Fibroblast of peridontal ligament (primary cell): Measurements from ENCODE around the gene RARRES2.

ENCODE experiments used
- DNase-seq: peaks from one replicate; pipeline ENCODE4 v3.0.0-alpha.2; 2010; ENCODE audit errors: extremely low read depth

Gene RARRES2

GRCh38 chr7:150361807-150362621, 20.6 kb upstream of the RARRES2 start:
- no peak for DNase-seq

DNA sequence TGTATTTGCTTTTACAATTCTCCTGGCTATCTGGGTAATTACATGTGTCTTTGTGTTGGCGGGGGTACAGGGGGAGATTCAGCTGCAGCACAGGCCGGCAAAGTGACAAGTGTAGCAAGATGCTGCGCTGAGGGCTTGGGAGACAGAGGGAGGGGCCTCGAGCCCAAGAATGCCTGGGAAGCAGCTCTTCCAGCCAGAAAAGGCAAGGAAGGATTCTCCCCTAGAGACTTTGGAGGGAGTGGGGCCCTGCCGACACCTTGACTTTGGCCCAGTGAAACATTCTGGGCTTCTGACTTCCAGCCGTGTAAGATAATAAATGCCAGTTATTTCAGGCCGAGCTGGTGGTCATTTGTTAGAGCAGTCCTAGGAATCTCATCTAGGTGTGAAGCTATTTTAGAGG, 20.0 kb upstream of the RARRES2 start:
- DNase-seq, result no peak

DNA sequence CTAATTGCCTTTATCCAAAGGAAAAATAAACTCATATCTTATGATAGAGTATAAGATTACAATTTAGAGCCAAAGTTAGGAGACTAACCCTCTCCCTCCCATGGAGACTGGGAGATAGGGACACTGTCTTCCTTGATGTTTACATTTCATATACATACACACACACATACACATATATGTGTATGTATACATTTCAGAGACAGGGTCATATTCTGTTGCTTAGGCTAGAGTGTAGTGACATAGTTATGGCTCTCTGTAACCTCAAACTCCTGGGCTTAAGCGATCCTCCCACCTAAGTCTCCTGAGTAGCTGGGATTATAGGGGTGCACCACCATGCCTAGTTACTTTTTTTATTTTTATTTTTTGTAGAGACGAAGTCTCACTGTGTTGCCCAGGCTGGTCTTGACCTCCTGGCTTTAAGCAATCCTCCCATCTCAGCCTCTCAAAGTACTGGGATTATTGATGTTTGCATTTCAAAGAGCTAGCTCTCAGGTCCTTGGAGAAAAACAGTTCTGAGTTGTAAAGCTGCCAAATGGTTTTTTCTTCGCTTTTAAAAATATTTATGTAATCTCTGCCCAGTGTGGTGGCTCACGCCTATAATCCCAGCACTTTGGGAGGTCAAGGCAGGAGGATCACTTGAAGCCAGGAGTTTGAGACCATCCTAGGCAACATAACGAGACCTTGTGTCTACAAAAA, 19.1 kb upstream of the RARRES2 start:
- no peak for DNase-seq

DNA sequence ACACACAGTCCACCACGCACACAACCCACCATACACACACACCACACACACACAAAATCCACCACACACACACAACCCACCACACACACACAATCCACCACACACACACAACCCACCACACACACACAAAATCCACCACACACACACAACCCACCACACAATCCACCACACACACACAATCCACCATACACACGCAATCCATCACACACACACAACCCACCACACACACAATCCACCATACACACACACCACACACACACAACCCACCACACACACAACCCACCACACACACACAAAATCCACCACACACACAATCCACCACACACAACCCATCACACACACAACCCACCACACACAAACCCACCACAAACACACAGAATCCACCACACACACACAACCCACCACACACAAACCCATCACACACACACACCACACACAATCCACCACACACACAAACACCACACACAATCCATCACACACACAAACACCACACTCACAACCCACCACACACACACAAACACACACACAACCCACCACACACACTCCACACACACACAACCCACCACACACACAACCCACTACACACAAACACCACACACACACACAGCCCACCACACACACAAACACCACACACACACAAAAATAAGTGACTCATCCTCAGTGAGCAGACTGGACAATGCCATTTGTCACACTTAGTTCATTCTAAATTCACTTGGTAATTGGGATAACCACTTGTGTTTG, 18.4 kb upstream of the RARRES2 start:
- DNase-seq, result no peak

GRCh38 chr7:150358988-150359621, 17.7 kb upstream of the RARRES2 start:
- no peak for DNase-seq

DNA sequence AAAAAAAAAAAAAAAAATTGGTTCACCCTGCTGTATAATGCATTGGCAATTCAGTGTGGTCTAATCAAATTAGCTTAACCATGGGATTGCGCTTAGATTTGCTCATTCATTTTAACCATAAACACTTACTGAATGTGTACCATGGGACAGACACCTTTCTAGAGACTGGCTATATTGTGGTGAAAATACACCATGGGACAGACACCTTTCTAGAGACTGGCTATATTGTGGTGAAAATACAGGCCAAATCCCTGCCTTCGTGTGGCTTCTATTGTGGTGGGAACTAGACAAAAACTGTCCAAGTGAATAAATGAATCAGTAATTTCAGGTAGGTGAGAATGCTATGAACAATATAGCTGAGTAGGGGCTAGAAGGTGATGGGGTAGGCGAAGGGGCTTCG, 17.0 kb upstream of the RARRES2 start:
- no peak for DNase-seq

- no peak for DNase-seq
These were observed 16.5 kb upstream of the RARRES2 start for GRCh38 chr7:150357771-150358427.

DNA sequence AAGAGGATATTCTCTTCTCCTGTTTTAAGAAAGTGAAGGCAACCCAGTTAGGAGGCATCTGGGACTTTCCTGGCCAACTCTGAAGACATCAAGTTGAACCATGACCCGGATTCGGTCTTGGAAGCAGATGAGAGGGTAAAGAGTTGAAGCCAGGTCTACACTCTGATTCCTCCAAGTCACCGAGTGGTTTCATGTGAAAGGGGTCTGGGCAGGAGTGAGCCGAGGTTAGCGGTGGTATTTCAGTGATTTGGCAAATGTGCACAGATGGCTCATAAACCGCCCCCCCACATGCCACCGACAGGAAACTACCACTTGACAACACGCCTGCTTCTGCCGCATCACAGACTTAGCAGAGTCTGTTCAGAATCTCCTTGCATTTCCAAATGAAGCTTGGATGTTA, 15.8 kb upstream of the RARRES2 start:
- DNase-seq, result no peak

DNA sequence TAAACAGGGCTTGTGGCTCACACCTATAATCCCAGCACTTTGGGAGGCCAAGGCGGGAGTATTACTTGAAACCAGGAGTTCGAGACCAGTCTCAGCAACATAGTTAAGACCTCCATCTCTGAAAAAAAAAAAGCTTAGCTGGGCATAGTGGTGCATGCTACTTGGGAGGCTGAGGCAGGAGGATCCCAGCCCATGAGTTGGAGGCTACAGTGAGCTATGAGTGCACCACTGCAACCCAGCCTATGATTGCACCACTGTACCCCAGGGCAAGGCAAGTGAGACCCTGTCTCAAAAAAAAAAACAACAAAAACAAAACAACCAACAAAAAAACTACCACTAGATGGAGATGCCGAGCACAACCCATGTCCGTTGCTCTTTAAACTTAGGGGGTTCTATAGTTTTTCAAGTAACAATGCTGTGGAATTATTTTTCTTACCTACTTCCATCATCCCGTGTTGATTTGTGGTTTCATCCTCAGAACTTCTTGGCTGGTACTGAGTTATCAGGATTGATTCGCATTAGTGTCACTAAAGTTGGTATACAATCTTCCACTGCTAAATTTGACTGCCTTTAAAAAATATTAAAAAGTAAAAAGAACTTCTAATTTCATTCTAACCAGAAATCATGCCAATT, 15.0 kb upstream of the RARRES2 start:
- peak; percentile 60 for DNase-seq

DNA sequence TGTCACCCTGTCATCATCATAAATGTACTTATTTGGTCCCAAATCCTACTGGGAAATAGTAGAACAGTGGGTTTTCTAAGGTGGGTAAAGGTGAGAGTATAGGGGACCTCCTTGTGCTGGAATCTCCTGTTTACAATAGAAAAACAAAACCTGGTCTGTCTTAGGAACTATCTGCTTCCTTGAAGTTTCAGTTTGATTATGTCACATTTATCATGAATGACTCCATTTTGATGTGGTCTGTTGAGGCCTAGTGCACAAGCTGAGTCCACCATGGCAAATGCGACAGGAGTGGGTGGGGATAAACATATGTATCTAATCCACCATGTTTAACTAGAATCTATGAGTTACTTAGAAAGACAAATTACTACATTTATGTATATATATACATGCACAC, 14.2 kb upstream of the RARRES2 start:
- DNase-seq, result no peak

DNA sequence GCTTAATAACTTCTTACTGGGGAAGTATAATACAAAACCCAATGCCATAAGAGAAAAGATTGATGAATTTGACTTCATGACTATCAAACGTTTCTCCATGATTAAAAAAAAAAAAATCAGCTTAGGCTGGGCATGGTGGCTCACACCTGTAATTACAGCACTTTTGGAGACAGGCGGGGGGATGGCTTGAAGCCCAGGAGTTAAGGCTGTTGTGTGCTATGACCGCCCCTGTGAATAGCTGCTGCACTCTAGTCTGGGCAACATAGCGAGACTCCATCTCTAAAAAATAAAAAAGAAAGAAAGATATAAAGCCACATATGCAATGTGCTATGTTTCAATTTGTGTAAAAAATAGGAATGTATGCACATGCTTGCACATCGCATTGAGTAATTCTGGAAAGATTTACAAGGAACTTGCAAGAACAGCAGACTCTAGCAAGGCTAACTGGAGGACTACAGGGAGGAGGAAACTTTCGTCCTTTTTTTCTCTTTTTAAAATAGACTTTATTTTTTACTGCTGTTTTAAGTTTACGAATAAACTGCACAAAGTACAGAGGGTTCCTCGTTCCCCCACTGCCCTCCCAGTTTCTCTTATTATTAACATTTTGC, 10.3 kb upstream of the RARRES2 start:
- DNase-seq, result no peak

DNA sequence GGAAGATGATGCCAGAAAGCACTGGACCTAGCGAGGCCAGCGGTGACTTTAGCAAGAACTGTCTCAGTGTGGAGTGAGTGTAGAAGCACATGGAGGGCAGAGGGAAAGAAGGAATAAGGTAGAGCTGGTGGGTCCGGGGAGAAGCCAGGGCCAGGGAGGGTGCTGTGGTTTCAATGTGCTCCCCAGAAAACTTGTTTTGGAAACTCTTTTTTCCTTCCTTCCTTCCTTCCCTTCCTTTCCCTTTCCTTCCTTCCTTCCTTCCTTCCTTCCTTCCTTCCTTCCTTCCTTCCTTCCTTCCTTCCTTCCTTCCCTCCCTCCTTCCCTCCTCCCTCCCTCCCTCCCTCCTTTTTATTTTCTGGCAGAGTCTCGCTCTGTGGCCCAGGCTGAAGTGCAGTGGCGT, 5.5 kb upstream of the RARRES2 start:
- DNase-seq, result no peak

GRCh38 chr7:150345012-150345411, 3.6 kb upstream of the RARRES2 start:
- no peak for DNase-seq

GRCh38 chr7:150344299-150344698, 2.9 kb upstream of the RARRES2 start:
- no peak for DNase-seq

- DNase-seq, result no peak
These were observed 1.8 kb upstream of the RARRES2 start for GRCh38 chr7:150343225-150343624.

GRCh38 chr7:150342121-150342408, 636 bp upstream of the RARRES2 start:
- DNase-seq, result no peak

DNA sequence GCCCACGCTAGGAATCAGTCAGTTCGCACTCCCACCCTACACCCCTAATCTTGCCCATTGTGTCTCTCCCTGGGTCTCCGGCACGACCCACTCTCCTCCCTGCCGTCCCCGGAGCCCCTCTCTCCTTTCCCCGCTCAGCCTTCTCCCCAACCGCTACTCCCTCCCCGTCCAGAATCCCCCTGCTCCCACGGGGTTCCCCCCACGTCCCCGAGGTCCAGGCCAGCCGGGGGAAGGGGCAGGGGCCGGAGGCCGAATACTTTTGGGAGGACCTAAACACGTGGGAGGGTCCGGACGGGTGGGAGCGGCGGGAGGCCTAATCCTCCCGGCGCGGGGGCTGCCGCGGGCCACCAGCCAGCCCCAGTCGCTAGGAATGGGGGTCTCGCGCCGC, 560 bp downstream of the RARRES2 start:
- no peak for DNase-seq

DNA sequence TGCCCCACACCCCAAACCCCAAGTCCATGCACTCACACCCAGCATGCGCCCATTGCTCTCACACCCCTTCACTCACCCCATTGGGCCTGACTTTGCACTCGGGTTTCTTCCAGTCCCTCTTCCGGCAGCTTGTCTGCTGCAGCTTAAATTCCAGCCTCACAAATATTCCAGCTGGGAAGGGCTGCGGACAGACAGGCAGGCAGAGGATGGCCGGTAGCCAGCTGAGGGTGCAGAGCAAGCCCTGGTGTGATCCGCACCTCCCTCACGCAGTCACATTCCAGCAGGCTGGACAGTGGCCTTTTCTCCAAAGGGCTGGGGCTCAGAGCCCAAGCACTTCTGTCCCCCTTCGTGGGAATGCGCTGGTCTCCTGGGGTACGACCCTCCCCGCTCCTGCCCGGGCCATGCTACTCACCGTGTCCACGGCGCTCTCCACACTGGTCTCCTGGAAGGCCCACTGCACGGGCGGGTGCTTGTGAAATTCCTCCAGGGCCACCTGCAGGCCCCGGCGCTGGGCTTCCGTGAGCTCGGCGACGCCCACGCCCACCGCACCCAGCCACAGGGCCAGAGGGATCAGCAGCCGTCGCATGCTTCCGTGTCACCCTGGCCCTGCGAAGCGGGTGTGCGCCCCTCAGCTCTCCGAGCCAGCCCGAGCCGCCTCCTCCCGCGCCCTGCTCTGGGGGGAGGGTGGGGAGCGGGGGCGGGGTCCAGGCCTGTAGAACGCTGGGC, 1.2 kb downstream of the RARRES2 start:
- DNase-seq, result peak; percentile 35

DNA sequence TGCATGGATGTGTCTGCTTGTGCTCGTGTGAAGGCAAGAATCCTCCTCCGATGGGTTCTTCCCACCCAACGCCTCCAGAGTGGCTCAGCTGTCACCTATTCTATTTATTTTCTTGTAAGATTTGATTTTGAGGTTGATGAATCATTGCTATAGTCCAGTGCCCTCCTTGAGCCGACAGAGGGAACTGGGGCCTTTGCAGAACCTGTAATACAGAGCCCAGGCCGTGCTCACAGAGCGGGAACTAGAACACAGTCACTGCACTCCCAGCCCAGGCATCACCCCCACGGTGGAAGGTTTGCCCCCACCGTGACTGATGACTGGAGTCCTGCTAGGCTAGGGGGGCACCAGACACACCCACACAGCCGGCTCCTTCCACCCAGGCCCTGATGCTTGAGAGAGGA, 2.0 kb downstream of the RARRES2 start:
- DNase-seq, result no peak

DNA sequence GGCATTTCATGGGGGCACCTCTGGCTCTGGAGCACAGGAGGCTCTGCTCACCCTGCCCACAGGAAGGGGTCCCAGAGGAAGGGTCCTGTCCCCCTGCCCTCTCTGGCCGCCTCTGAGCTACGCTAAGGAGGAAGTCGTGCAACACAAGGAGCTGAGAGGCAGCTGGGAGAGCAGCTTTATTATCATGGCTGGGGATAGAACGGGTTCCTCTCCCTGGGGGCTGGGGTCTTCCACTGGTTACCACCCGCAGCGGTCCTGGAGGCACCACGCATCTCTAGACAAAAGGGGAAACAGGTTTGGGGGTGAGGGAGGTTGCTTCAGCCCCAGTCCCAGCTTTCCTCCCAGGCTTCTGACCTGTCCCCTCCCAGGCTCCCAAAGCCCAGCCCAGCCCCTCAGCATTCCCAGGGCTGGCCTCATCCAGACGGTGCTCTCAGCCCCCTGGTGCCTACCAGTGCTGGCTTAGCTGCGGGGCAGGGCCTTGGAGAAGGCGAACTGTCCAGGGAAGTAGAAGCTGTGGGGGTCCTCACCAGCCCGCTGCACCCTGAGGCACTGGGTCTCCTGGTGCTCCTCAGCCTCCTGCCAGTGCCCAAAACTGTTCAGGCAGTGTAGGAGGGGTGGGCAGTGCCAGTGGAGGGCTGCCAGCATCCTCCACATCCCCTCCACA, 3.1 kb downstream of the RARRES2 start:
- no peak for DNase-seq
